Parathyroid adenoma (tissue), 2 donors: ENCODE data around the gene SATB2.

ENCODE experiments used
- H2AFZ ChIP-seq: fragments of 300-600 bp; sonication (generic); one replicate; pipeline ENCODE4 v1.7.0; 2017; ENCODE audit warnings: antibody characterized with exemption, mild to moderate bottlenecking
- H3K27ac ChIP-seq: fragments of 300-600 bp; sonication (generic); one replicate; pipeline ENCODE4 v1.7.0; 2017
- H3K27me3 ChIP-seq: fragments of 300-600 bp; sonication (generic); one replicate; pipeline ENCODE4 v1.7.0; 2017; ENCODE audit warnings: low read length; ENCODE audit not compliant: control insufficient read depth, insufficient read depth
- H3K36me3 ChIP-seq: fragments of 300-600 bp; sonication (generic); one replicate; pipeline ENCODE4 v1.7.0; 2017; ENCODE audit warnings: low read length; ENCODE audit not compliant: control insufficient read depth, insufficient read depth
- H3K4me1 ChIP-seq: fragments of 300-600 bp; sonication (generic); one replicate; pipeline ENCODE4 v1.7.0; 2017; ENCODE audit warnings: control low read depth
- H3K4me2 ChIP-seq: fragments of 300-600 bp; sonication (generic); one replicate; pipeline ENCODE4 v1.7.0; 2017; ENCODE audit warnings: low read length
- H3K4me3 ChIP-seq: fragments of 300-600 bp; sonication (generic); one replicate; pipeline ENCODE4 v1.7.0; 2017; ENCODE audit warnings: low read depth, low read length
- H3K79me2 ChIP-seq: fragments of 300-600 bp; sonication (generic); one replicate; pipeline ENCODE4 v1.7.0; 2017; ENCODE audit warnings: control low read depth
- H3K9ac ChIP-seq: fragments of 300-600 bp; sonication (generic); one replicate; pipeline ENCODE4 v1.7.0; 2017; ENCODE audit warnings: mild to moderate bottlenecking
- H3K9me3 ChIP-seq: fragments of 300-600 bp; sonication (generic); one replicate; pipeline ENCODE4 v1.7.0; 2017; ENCODE audit warnings: low read length; ENCODE audit not compliant: control insufficient read depth
- CTCF ChIP-seq: fragments of 300-600 bp; sonication (generic); IDR thresholded peaks from one replicate; pipeline ENCODE4 v1.7.0; 2017; ENCODE audit warnings: antibody characterized with exemption, mild to moderate bottlenecking
- donor health status: primary hyperparathyroidism.

SATB2 gene

GRCh38 chr2:199395311-199395710, 62.4 kb downstream of the SATB2 start:
- Histone ChIP-seq H3K4me1 (no peaks in the 10 kb centered on the region), H3K4me3 (no peak overlapping the region), H3K9ac (no peak overlapping the region), H3K4me2 (no peak overlapping the region), H3K27ac (no peak overlapping the region), H3K79me2 (no peaks in the 10 kb centered on the region), H3K36me3 (no peaks in the 10 kb centered on the region), H2AFZ (no peak overlapping the region), H3K9me3 (no peaks in the 10 kb centered on the region), H3K27me3 (no peaks in the 10 kb centered on the region)
- no peak for TF ChIP-seq CTCF

GRCh38 chr2:199392363-199392762, 65.4 kb downstream of the SATB2 start:
- H3K9ac ChIP-seq: no peak overlapping the region
- no peak overlapping the region for H3K4me2 ChIP-seq
- no peak for TF ChIP-seq CTCF
- no peaks in the 10 kb centered on the region for H3K36me3 ChIP-seq
- no peak overlapping the region for H2AFZ ChIP-seq
- no peak overlapping the region for H3K4me3 ChIP-seq
- no peaks in the 10 kb centered on the region for H3K79me2 ChIP-seq
- H3K9me3 ChIP-seq: no peaks in the 10 kb centered on the region
- H3K27ac ChIP-seq: no peak overlapping the region
- H3K27me3 ChIP-seq: no peaks in the 10 kb centered on the region
- H3K4me1 ChIP-seq: no peaks in the 10 kb centered on the region

DNA sequence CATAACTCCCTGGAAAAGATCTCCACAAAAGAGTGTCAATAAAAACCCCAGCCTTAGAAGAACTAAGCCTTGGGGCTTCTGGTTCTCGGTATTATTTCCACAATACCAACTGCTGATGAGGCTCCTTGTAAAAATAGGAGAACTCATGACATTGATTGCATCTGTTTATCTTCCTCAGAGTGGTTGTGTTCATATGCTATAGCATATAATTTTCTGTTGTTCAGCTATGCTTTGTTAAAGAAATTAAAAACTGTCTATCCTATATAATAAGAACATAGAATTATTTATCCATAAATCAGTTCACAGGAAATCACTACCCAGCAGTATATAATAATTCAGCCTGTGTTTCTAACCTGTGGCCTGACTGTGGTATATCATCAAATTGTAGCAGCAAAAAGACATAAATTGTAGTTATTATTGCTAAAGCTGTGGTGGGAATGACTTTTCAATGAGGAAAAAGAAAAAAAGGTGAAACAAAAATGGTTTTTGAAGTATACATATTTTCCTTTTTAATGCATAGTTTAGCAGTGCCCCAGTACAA, 68.9 kb downstream of the SATB2 start:
- TF ChIP-seq CTCF: no peak
- H3K4me2 ChIP-seq: no peak overlapping the region
- no peak overlapping the region for H3K27ac ChIP-seq
- H3K9ac ChIP-seq: no peak overlapping the region
- no peaks in the 10 kb centered on the region for H3K9me3 ChIP-seq
- H2AFZ ChIP-seq: no peak overlapping the region
- no peaks in the 10 kb centered on the region for H3K27me3 ChIP-seq
- H3K36me3 ChIP-seq: no peaks in the 10 kb centered on the region
- H3K79me2 ChIP-seq: no peaks in the 10 kb centered on the region
- no peaks in the 10 kb centered on the region for H3K4me1 ChIP-seq
- no peak overlapping the region for H3K4me3 ChIP-seq

DNA sequence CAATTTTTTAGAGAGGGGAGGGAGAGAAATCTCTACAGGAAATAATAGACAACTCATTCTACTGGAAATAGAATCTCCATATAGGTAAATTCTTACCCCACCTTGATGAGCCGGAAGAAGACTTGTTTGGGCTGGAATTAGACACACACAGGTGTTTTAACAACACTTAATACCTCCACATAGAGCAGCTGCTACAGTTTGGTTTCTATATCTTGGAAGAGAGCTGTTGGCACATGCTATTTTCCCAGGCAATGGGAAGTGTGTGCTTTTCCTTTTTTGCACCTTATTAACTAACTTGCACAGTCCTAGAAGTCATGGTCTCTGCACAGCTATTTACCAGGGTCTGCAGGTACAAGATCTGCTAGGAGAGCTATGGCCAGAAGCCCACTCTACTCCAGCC, 73.7 kb downstream of the SATB2 start:
- Histone ChIP-seq H2AFZ (no peak overlapping the region), H3K4me3 (no peak overlapping the region), H3K79me2 (no peaks in the 10 kb centered on the region), H3K9ac (no peak overlapping the region), H3K4me1 (no peaks in the 10 kb centered on the region), H3K4me2 (no peak overlapping the region), H3K27ac (no peak overlapping the region), H3K36me3 (no peaks in the 10 kb centered on the region), H3K9me3 (no peaks in the 10 kb centered on the region), H3K27me3 (no peaks in the 10 kb centered on the region)
- no peak for TF ChIP-seq CTCF

DNA sequence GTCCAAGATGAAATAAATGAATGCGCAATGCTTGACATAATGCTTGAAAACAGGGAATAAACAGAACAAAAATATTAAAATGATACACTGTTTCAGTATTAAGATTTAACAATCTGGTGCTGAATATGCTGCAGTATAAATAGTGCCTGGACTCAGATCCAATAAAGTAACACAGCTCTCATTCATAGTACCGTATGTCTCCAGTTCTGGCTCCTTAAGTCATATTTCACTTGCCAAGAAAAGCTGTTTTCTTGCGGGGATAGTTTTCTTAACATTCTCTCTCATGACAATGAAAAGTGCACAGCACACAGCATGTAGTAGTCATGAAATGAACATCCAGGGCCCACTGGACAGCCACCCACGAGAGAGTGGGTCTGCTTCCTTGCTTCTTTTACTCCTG, 74.7 kb downstream of the SATB2 start:
- Histone ChIP-seq H3K4me2 (no peak overlapping the region), H3K9ac (no peak overlapping the region), H3K9me3 (no peaks in the 10 kb centered on the region), H3K27me3 (no peaks in the 10 kb centered on the region), H3K4me3 (no peak overlapping the region), H2AFZ (no peak overlapping the region), H3K4me1 (no peaks in the 10 kb centered on the region), H3K36me3 (no peaks in the 10 kb centered on the region), H3K27ac (no peak overlapping the region), H3K79me2 (no peaks in the 10 kb centered on the region)
- TF ChIP-seq CTCF: no peak
